Endometrial microvascular endothelial cells (primary cell): Measurements from ENCODE around the gene IFIT2. TPM values are rescaled to one million over a fixed set of nuclear protein-coding genes. Genes with fewer than 3 reads are reported as not detected.

Experiments
- in situ Hi-C: cut with HindIII; loops from 2 replicates; pipeline ENCODE4 v1.10.0; 2017; ENCODE audit warnings: low sequenced_read_pairs, low pct_unique_long_range_greater_than_20kb; ENCODE audit errors: inconsistent ontology term
- total RNA-seq: library from RNA; depleted of rRNA; stranded (reverse); fragments of >200 nt; gene quantifications from one replicate; pipeline ENCODE4 v1.2.3, GENCODE V29; 2015; ENCODE audit errors: inconsistent ontology term

Gene IFIT2
- total RNA-seq, 1 donor from 2014 or later = 0.84 TPM

- in situ Hi-C loops = no loop called here
Measured at GRCh38 chr10:89351412-89351779, 49.5 kb downstream of the IFIT2 start.

GRCh38 chr10:89351780-89352597 is 50.1 kb downstream of the IFIT2 start:
- in situ Hi-C loops = no loop called here

GRCh38 chr10:89352802-89353201 is 51.0 kb downstream of the IFIT2 start:
- in situ Hi-C loops = no loop called here

GRCh38 chr10:89355394-89355931 is 53.6 kb downstream of the IFIT2 start:
- in situ Hi-C loops = no loop called here

- in situ Hi-C loops = no loop called here
Measured at GRCh38 chr10:89357096-89357495, 55.2 kb downstream of the IFIT2 start.

GRCh38 chr10:89357975-89358374 is 56.1 kb downstream of the IFIT2 start:
- in situ Hi-C loops = no loop called here

Other genes with a start within 250 kb of the IFIT2 start
- gene CH25H, start 94.7 kb upstream of the IFIT2 start, total RNA-seq = not detected
- 26.7 TPM for gene LIPA, start 50.3 kb upstream of the IFIT2 start, total RNA-seq
- 20.9 TPM for gene IFIT3, start 26.0 kb downstream of the IFIT2 start, total RNA-seq
- gene IFIT1B, start 76.0 kb downstream of the IFIT2 start, total RNA-seq = not detected
- 7.2 TPM for gene IFIT1, start 90.6 kb downstream of the IFIT2 start, total RNA-seq
- gene IFIT5, start 112.5 kb downstream of the IFIT2 start, total RNA-seq = 12.9 TPM
- gene SLC16A12, start 233.5 kb downstream of the IFIT2 start, total RNA-seq = not detected